ENCODE data around the gene PIK3C2B. TPM values are rescaled to one million over a fixed set of nuclear protein-coding genes. Genes with fewer than 3 reads are reported as not detected.

Gene PIK3C2B
- total and polyA plus RNA-seq, 4 donors = 2.8 to 14.9 (median 5.4) TPM

DNA sequence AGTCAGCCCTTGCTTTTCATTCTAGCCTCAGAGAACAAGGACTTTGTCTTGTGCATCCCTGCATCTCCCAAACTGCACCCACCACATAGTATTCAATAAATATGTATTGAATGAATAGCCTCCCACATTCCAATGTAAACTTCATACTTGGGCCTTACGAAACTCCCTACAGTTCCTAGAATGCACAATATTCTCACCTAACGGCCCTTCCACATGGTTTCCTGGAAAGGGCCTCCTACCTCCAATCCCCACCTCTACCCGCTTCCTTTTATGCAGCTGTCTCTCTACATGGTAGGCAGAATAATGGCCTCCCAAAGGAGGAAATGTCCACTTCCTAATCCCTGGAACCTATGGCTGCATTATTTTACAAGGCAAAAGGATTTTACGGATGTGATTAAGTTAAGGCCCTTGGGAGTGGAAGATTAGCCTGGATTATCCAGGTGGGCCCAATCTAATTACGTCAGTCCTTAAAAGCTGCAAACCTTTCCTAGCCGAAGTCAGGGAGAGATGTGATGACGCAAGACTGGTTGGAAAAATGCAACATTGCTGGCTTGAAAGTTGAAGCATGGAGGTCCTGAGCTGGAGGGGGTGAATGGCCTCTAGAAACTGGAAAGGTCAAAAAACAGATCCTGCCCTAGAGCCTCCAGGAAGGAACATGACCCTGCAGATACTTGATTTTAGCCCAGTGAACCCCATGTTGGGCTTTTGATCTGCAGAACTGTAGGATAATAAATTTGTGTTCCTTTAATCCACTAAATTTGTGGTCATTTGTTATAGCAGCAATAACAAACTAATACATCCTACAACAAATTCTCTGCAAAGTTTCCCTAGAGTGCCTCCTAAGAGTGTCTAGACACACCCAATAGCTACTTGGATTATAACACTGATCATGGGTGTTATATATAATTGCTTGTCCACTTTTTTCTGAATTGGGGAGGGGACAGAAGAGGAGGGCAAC, 5.2 kb upstream of the PIK3C2B start:
- no peaks in the 10 kb centered on the region for H3K27me3 ChIP-seq (ENCODE audit: control insufficient read depth in 4 of 4, insufficient read depth in 4 of 4, low read length in 3 of 4)
- H3K9me3 ChIP-seq (ENCODE audit: control insufficient read depth in 4 of 4, low read length in 3 of 4) = no peaks in the 10 kb centered on the region
- H3K4me3 ChIP-seq (ENCODE audit: low read depth in 1 of 3, low read length in 3 of 3) = no peak overlapping the region
- no peaks in the 10 kb centered on the region for H3K36me3 ChIP-seq (ENCODE audit: control insufficient read depth in 4 of 4, insufficient read depth in 3 of 4, low read depth in 1 of 4, low read length in 3 of 4)
- TF ChIP-seq JUND (IDR thresholded peaks at IDR 0.05) (no peak), HNF4A (conservative IDR thresholded peaks at IDR 0.05) (peak in 1 of 2 donors; percentile 6), GABPA (IDR thresholded peaks at IDR 0.05 in 1 of 2, conservative IDR thresholded peaks at IDR 0.05 in 1 of 2) (no peak), ATF3 (IDR thresholded peaks at IDR 0.05) (no peak), NR2F2 (IDR thresholded peaks at IDR 0.05) (peak; percentile 19), TAF1 (conservative IDR thresholded peaks at IDR 0.05) (no peak), YY1 (IDR thresholded peaks at IDR 0.05) (no peak), EGR1 (IDR thresholded peaks at IDR 0.05; ENCODE audit: low read depth in 2 of 2) (no peak), FOXA1 (IDR thresholded peaks at IDR 0.05) (no peak), RXRA (IDR thresholded peaks at IDR 0.05) (peak in 1 of 2 donors; percentile 60), FOXA2 (IDR thresholded peaks at IDR 0.05) (no peak), RAD21 (IDR thresholded peaks at IDR 0.05) (no peak), SP1 (IDR thresholded peaks at IDR 0.05) (no peak), HNF4G (IDR thresholded peaks at IDR 0.05) (no peak)
- TF ChIP-seq, protein P1, sequence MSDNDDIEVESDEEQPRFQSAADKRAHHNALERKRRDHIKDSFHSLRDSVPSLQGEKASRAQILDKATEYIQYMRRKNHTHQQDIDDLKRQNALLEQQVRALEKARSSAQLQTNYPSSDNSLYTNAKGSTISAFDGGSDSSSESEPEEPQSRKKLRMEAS (IDR thresholded peaks at IDR 0.05) = no peak
- TF ChIP-seq, protein P2, sequence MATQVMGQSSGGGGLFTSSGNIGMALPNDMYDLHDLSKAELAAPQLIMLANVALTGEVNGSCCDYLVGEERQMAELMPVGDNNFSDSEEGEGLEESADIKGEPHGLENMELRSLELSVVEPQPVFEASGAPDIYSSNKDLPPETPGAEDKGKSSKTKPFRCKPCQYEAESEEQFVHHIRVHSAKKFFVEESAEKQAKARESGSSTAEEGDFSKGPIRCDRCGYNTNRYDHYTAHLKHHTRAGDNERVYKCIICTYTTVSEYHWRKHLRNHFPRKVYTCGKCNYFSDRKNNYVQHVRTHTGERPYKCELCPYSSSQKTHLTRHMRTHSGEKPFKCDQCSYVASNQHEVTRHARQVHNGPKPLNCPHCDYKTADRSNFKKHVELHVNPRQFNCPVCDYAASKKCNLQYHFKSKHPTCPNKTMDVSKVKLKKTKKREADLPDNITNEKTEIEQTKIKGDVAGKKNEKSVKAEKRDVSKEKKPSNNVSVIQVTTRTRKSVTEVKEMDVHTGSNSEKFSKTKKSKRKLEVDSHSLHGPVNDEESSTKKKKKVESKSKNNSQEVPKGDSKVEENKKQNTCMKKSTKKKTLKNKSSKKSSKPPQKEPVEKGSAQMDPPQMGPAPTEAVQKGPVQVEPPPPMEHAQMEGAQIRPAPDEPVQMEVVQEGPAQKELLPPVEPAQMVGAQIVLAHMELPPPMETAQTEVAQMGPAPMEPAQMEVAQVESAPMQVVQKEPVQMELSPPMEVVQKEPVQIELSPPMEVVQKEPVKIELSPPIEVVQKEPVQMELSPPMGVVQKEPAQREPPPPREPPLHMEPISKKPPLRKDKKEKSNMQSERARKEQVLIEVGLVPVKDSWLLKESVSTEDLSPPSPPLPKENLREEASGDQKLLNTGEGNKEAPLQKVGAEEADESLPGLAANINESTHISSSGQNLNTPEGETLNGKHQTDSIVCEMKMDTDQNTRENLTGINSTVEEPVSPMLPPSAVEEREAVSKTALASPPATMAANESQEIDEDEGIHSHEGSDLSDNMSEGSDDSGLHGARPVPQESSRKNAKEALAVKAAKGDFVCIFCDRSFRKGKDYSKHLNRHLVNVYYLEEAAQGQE (IDR thresholded peaks at IDR 0.05) = no peak
- TF ChIP-seq, protein P3, sequence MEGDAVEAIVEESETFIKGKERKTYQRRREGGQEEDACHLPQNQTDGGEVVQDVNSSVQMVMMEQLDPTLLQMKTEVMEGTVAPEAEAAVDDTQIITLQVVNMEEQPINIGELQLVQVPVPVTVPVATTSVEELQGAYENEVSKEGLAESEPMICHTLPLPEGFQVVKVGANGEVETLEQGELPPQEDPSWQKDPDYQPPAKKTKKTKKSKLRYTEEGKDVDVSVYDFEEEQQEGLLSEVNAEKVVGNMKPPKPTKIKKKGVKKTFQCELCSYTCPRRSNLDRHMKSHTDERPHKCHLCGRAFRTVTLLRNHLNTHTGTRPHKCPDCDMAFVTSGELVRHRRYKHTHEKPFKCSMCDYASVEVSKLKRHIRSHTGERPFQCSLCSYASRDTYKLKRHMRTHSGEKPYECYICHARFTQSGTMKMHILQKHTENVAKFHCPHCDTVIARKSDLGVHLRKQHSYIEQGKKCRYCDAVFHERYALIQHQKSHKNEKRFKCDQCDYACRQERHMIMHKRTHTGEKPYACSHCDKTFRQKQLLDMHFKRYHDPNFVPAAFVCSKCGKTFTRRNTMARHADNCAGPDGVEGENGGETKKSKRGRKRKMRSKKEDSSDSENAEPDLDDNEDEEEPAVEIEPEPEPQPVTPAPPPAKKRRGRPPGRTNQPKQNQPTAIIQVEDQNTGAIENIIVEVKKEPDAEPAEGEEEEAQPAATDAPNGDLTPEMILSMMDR (IDR thresholded peaks at IDR 0.05; ENCODE audit: low read depth, low read length, missing input control) = no peak
- TF ChIP-seq, protein P4, sequence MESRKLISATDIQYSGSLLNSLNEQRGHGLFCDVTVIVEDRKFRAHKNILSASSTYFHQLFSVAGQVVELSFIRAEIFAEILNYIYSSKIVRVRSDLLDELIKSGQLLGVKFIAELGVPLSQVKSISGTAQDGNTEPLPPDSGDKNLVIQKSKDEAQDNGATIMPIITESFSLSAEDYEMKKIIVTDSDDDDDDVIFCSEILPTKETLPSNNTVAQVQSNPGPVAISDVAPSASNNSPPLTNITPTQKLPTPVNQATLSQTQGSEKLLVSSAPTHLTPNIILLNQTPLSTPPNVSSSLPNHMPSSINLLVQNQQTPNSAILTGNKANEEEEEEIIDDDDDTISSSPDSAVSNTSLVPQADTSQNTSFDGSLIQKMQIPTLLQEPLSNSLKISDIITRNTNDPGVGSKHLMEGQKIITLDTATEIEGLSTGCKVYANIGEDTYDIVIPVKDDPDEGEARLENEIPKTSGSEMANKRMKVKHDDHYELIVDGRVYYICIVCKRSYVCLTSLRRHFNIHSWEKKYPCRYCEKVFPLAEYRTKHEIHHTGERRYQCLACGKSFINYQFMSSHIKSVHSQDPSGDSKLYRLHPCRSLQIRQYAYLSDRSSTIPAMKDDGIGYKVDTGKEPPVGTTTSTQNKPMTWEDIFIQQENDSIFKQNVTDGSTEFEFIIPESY (IDR thresholded peaks at IDR 0.05) = no peak
- no peak for DNase-seq (ENCODE audit: low spot score)
- no peak overlapping the region for H3K27ac ChIP-seq (ENCODE audit: low read depth in 1 of 2, low read length in 2 of 2)
- WGBS = 84% methylated on average over 7 of the region's 7 CpGs
- peaks cover 3 to 20% (median 13%) of the 10 kb centered on the region in 4 donors for H3K4me1 ChIP-seq (ENCODE audit: control insufficient read depth in 4 of 4, insufficient read depth in 4 of 4, low read length in 3 of 4)
- H3K9ac ChIP-seq (ENCODE audit: low read depth in 1 of 2, low read length in 2 of 2) = no peak overlapping the region
